Gastrocnemius medialis (tissue), 4 donors: ENCODE measurements around the gene GNB1L.

Source experiments
- CTCF ChIP-seq, 5 experiments: fragments of 450-650 bp in 3 of 5; fragments of 200-600 bp in 2 of 5; sonication (generic) in 2 of 5; IDR thresholded peaks in 4 of 5; conservative IDR thresholded peaks in 1 of 5; 1 replicate in 4 of 5; 2 replicates in 1 of 5; pipeline ENCODE4 v1.5.1; 2016 to 2019; ENCODE audit warnings: antibody characterized with exemption in 5 of 5, mild to moderate bottlenecking in 3 of 5, moderate library complexity in 3 of 5
- POLR2A ChIP-seq, 2 donors: fragments of 450-650 bp; IDR thresholded peaks; one replicate each; pipeline ENCODE4 v1.6.1; 2017; ENCODE audit warnings: antibody characterized with exemption in 2 of 2, mild to moderate bottlenecking in 2 of 2, moderate library complexity in 2 of 2

DNA sequence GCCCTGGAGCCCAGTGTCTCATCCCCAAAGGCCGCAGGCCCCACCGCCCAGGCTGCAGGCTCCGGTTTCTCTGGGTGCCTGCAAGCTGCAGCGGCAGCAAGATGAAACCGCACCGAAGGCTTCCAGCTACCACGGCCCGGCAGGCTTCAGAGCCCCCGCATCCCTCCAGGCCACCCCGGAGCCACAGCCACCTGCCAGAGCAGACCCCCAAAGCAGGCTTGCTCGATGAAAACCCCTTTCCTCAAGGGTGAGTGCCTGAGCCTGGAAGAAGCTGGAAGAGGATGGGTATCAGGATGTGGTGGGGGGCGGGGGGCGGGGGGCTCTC is 24.5 kb upstream of the GNB1L start:
- TF ChIP-seq CTCF (IDR thresholded peaks at IDR 0.05 in 4 of 5, conservative IDR thresholded peaks at IDR 0.05 in 1 of 5): no peak
- no peak for TF ChIP-seq POLR2A (IDR thresholded peaks at IDR 0.05)
